Stimulated activated CD4-positive, alpha-beta T cell treated with anti-CD3 and anti-CD28 coated beads, Interleukin-12 subunit alpha, Interleukin-12 subunit beta, amount 100 ng/mL, for 4 hours (primary cell): ENCODE data around the gene ANKRD28.
"Not testable (repeated sequence)": the region's sequence is repeated elsewhere in the genome, so short reads cannot be mapped to it uniquely, and the experiment has no call there.

Experiments
- DNase-seq: peaks from one replicate; pipeline ENCODE4 v3.0.0-alpha.2; 2020

Gene ANKRD28

GRCh38 chr3:15632212-15632580 lies 165.6 kb downstream of the ANKRD28 start:
- DNase-seq, result no peak

DNA sequence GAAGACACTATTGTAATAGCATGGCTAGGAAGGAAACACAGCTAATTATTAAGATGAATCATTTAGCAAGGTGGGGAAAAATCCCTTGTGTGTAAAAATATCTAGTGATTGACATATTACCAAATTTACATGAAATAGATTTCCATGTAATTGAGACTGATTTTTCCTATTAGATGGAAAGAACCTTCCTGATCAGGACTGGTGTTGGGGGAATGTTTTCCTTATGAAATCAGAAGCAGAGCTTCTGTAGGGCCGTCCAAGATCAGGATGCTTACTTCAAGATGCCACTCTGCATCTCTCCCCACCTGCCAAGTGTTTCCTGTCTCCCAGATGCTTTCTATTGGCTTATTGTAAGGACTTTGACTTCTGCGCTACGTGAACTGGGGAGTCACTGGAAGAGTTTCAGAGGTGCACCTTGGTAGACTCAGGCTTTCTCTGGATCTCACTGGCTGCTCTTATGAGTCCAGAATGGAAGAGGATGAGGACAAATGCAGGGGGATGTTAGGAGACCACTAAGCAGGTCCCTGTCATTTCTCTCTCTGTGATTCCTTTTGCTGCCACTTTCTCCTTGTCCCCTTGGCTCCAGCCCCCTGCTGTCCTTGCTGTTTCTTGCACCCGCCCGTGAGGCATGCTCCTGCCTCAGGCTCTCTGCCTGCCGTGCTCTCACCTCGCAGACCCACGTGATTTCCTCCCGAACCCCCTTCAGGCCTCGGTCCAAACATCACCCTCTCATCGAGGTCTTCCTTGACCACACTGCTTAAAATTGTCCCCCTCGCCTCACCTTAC lies 166.2 kb downstream of the ANKRD28 start:
- no peak for DNase-seq

- no peak for DNase-seq
Measured at GRCh38 chr3:15630646-15631350, 167.0 kb downstream of the ANKRD28 start.

GRCh38 chr3:15629860-15630597 lies 167.8 kb downstream of the ANKRD28 start:
- peak; percentile 30 for DNase-seq

DNA sequence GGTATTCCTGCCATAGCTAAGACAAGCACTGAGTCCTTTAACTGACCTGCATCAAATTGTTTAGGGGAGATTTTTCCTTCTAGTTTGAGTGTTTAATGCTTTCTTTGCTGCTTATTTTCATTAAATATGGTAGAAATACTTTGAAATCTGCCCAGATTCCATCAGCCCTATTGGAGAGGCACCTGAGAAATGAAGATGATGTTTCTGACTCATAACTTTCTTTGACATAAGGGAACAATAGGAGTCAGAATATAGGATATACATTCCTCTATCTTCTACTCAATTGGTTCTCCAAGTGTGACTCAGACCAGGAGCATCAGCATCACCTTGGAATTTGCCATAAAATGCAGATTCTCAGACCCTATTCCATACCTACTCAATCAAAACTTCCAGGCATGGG lies 168.8 kb downstream of the ANKRD28 start:
- no peak for DNase-seq

DNA sequence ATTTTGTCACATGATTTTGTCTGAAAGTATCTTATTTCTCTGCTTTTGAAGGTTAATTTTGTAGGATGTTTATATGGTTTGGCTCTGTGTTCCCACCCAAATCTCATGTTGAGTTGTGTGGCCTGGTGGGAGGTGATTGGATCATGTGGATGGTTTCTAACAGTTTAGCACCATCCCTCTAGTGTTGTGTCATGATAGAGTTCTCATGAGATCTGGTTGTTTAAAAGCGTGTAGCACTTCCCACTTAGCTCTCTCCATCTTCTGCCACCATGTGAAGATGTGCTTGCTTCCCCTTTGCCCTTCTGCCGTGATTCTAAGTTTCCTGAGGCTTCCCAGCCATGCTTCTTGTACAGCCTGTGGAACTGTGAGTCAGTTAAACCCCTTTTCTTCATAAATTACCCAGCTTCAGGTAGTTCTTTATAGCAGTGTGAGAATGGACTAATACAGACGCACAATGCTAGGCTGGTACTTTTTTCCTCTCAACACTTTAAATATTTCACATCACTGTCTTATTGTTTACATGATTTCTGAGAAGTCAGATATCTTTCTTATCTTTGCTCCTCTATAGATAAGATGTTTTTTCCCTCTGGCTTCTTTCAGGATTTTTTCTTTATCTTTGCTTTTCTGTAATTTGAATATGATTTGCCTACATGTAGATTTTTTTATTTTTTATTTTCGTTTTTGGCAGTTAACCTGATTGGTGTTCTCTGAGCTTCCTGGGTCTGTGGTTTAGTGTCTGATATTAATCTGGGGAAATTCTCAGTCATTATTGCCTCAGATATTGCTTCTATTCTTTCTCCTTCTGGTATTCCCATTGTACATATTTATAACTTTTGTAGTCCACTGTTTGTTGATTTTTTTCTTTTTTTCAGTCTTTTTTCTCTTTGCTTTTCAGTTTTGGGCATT lies 174.0 kb downstream of the ANKRD28 start:
- DNase-seq, result no peak

GRCh38 chr3:15619659-15620464 lies 177.9 kb downstream of the ANKRD28 start:
- not testable (repeated sequence) for DNase-seq
